K562 (cell line): ENCODE measurements around the gene HOXB3. TPM values are rescaled to one million over a fixed set of nuclear protein-coding genes. Genes with fewer than 3 reads are reported as not detected.

Source experiments
- ATAC-seq: fragments of 200-7000 bp; cut with Tn5 transposase; 3 replicates; pipeline ENCODE4 v1.9.1; 2020; ENCODE audit warnings: moderate library complexity
- BruUV-seq: library from RNA; stranded (reverse); fragments of 400-500 nt; replicated peaks from 2 replicates; lab custom pipeline; 2021; lab: Mats Ljungman, UMichigan
- CTCF ChIA-PET: fragments of 300-600 bp; formaldehyde crosslinking; extraction: SDS; loops from one replicate; lab custom pipeline; 2021; ENCODE audit warnings: low intra/inter-chr PET ratio; lab: Yijun Ruan, JAX
- POLR2A ChIA-PET: fragments of 300-600, 350-650 bp; sonication (Branson Sonifier 250); formaldehyde crosslinking; extraction: SDS; loops from one replicate; lab custom pipeline; 2021; ENCODE audit warnings: antibody characterized with exemption, inconsistent platforms; lab: Yijun Ruan, JAX
- DNase-seq, 4 experiments: peaks; one replicate each; pipeline versions ENCODE4 v3.0.0 to v3.0.0-alpha.2; 2011 to 2018; ENCODE audit warnings: low spot score in 3 of 4, mixed read lengths in 3 of 4; ENCODE audit errors: extremely low read depth in 1 of 4
- FAIRE-seq: peaks from 2 replicates; lab custom pipeline; 2011; peaks lifted over from hg19 to GRCh38; lab: Jason Lieb, UNC
- H2AFZ ChIP-seq: 2 replicates; pipeline ENCODE4 v1.6.0; 2011; ENCODE audit warnings: low read depth, low read length, control low read depth, inconsistent platforms
- H3K27ac ChIP-seq: fragments of 200-600 bp; 3 replicates; pipeline ENCODE4 v1.8.0; 2011; ENCODE audit warnings: low read depth, mild to moderate bottlenecking, control low read depth, inconsistent platforms, low read length, moderate library complexity, mixed read lengths; ENCODE audit errors: extremely low read depth
- H3K27me3 ChIP-seq, 2 experiments: fragments of 300-600 bp in 1 of 2; 2 replicates in 1 of 2; 3 replicates in 1 of 2; pipeline versions ENCODE4 v1.6.0 to v1.8.0; 2011; ENCODE audit warnings: inconsistent platforms in 2 of 2, low read length in 2 of 2, mild to moderate bottlenecking in 1 of 2, mixed read lengths in 1 of 2, moderate library complexity in 1 of 2; ENCODE audit not compliant: control insufficient read depth in 2 of 2, insufficient read depth in 2 of 2
- H3K36me3 ChIP-seq: fragments of 300-600 bp; 3 replicates; pipeline ENCODE4 v1.8.0; 2011; ENCODE audit warnings: mild to moderate bottlenecking, low read length, inconsistent platforms; ENCODE audit not compliant: control insufficient read depth, insufficient read depth
- H3K4me1 ChIP-seq, 2 experiments: fragments of 200-600 bp in 1 of 2; replicated peaks in 1 of 2; 2 replicates in 1 of 2; 3 replicates in 1 of 2; pipeline versions ENCODE4 v1.5.1 to v1.8.0; 2011; ENCODE audit warnings: inconsistent platforms in 2 of 2, low read length in 2 of 2, mild to moderate bottlenecking in 1 of 2, mixed read lengths in 1 of 2, moderate library complexity in 1 of 2; ENCODE audit not compliant: control insufficient read depth in 2 of 2, insufficient read depth in 2 of 2
- H3K4me2 ChIP-seq: 2 replicates; pipeline ENCODE4 v1.6.1; 2011; ENCODE audit warnings: low read length, control low read depth, inconsistent platforms, mixed read lengths; ENCODE audit not compliant: insufficient read depth
- H3K4me3 ChIP-seq: fragments of 200-600 bp; sonication (generic), shearing (Covaris generic); 2 replicates; pipeline ENCODE4 v1.5.1; 2016; ENCODE audit warnings: control low read depth, inconsistent platforms
- H3K79me2 ChIP-seq: fragments of 200-600 bp; 3 replicates; pipeline ENCODE4 v1.8.0; 2011; ENCODE audit warnings: low read length, inconsistent platforms; ENCODE audit not compliant: control insufficient read depth, insufficient read depth
- H3K9ac ChIP-seq, 2 experiments: 2 replicates each; pipeline versions ENCODE4 v1.6.0 to v1.6.1; 2011; ENCODE audit warnings: low read depth in 2 of 2, low read length in 2 of 2, control low read depth in 1 of 2, inconsistent platforms in 1 of 2, mild to moderate bottlenecking in 1 of 2, mixed read lengths in 1 of 2; ENCODE audit not compliant: insufficient read depth in 1 of 2
- H3K9me1 ChIP-seq: one replicate; pipeline ENCODE4 v1.6.0; 2011; ENCODE audit warnings: inconsistent platforms, mild to moderate bottlenecking, low read length, moderate library complexity; ENCODE audit not compliant: control insufficient read depth, insufficient read depth
- H3K9me3 ChIP-seq: replicated peaks from 2 replicates; pipeline ENCODE4 v1.5.1; 2011; ENCODE audit warnings: low read depth, low read length, inconsistent platforms; ENCODE audit not compliant: control insufficient read depth, insufficient read depth
- H4K20me1 ChIP-seq: replicated peaks from 2 replicates; pipeline ENCODE4 v1.6.1; 2011; ENCODE audit warnings: low read length, inconsistent platforms, mixed read lengths; ENCODE audit not compliant: control insufficient read depth, insufficient read depth
- BRF1 ChIP-seq: IDR thresholded peaks from 3 replicates; pipeline ENCODE4 v1.6.1; 2011; ENCODE audit warnings: borderline replicate concordance, mild to moderate bottlenecking; ENCODE audit not compliant: insufficient read length; ENCODE audit errors: extremely low read depth
- GATAD2B ChIP-seq: fragments of 450-650 bp; IDR thresholded peaks from 2 replicates; pipeline ENCODE4 v1.6.1; 2017; ENCODE audit warnings: mild to moderate bottlenecking, borderline replicate concordance
- SIN3A ChIP-seq, 2 experiments: fragments of 150-350 bp in 1 of 2; IDR thresholded peaks; 2 replicates each; pipeline ENCODE4 v1.6.1; 2011 to 2016; ENCODE audit warnings: borderline replicate concordance in 2 of 2, low read depth in 2 of 2, low read length in 2 of 2, mild to moderate bottlenecking in 2 of 2, moderate library complexity in 2 of 2; ENCODE audit not compliant: control insufficient read depth in 1 of 2
- SMAD4 ChIP-seq: fragments of 250-450 bp; sonication (Bioruptor Pico); conservative IDR thresholded peaks from 2 replicates; pipeline ENCODE4 v1.8.0; 2021; ENCODE audit warnings: inconsistent platforms, mild to moderate bottlenecking, moderate library complexity
- SRSF1 ChIP-seq: fragments of 200-400 bp; formaldehyde crosslinking; IDR thresholded peaks from 2 replicates; pipeline ENCODE4 v1.6.1; 2017; ENCODE audit warnings: mild to moderate bottlenecking, low read depth, low read length, moderate library complexity
- SUPT5H ChIP-seq: fragments of 450-650 bp; IDR thresholded peaks from 2 replicates; pipeline ENCODE4 v1.6.1; 2016
- TEAD1 ChIP-seq, 2 experiments: fragments of 450-650 bp in 1 of 2; sonication (generic) in 1 of 2; formaldehyde crosslinking; IDR thresholded peaks; 2 replicates each; pipeline versions ENCODE4 v1.4.0 to v1.8.0; 2020 to 2022; ENCODE audit warnings: mild to moderate bottlenecking in 2 of 2, missing genetic modification reagents in 1 of 2
- TRIM28 ChIP-seq: fragments of 450-650 bp; IDR thresholded peaks from 2 replicates; pipeline ENCODE4 v1.6.1; 2017
- ZNF3 ChIP-seq: fragments of 250-450 bp; sonication (Bioruptor Pico); IDR thresholded peaks from 2 replicates; pipeline ENCODE4 v1.5.0; 2021; ENCODE audit warnings: mild to moderate bottlenecking, moderate library complexity
- ZNF785 ChIP-seq: fragments of 250-450 bp; sonication (Bioruptor Pico); IDR thresholded peaks from 2 replicates; pipeline ENCODE4 v1.4.0; 2020; ENCODE audit warnings: mild to moderate bottlenecking
- WGBS: fragments of 100-300 bp; shearing (Covaris generic); methylation state at CpG from one replicate; pipeline ENCODE4 v1.1.6; 2016; ENCODE audit warnings: low coverage, mixed read lengths; ENCODE audit not compliant: insufficient coverage; ENCODE audit errors: missing lambda C conversion rate; 5-methylcytosine and 5-hydroxymethylcytosine counted together
- in situ Hi-C: fragments of 300-500 bp; cut with MboI; formaldehyde crosslinking; loops from 4 replicates; pipeline ENCODE4 v1.15.0; 2018; ENCODE audit warnings: inconsistent platforms, mixed read lengths
- intact Hi-C: fragments of 100-400 bp; cut with micrococcal nuclease; formaldehyde crosslinking; loops from 2 replicates; pipeline ENCODE4 v1.14.2; 2022
- polyA plus RNA-seq, 8 experiments: library from polyadenylated mRNA; depleted of rRNA in 4 of 8; stranded (reverse) in 5 of 8; unstranded in 3 of 8; fragments of >200 nt; fragmentation: Nextera tagmentation in 2 of 8; fragmentation: Illumina TruSeq in 1 of 8; extraction: Ambion mirVana in 2 of 8; extraction: Trizol in 1 of 8; gene quantifications; 2 replicates each; pipeline versions ENCODE4 v1.2.1 to v1.2.3, GENCODE V29; 2011 to 2014; ENCODE audit warnings: inconsistent platforms in 1 of 8, missing spikeins in 1 of 8
- total RNA-seq, 7 experiments: library from RNA; depleted of rRNA in 6 of 7; stranded (reverse); fragments of >200 nt in 6 of 7; fragmentation: Illumina TruSeq in 2 of 7; extraction: Trizol in 2 of 7; gene quantifications; 2 replicates each; pipeline versions ENCODE4 v1.2.1 to v1.2.3, GENCODE V29; 2011 to 2021; ENCODE audit warnings: low replicate concordance in 1 of 7
- TF ChIP-seq, protein P1 (sequence below), 2 experiments: fragments of 450-650 bp; IDR thresholded peaks; 2 replicates each; pipeline ENCODE4 v1.6.1; 2016; ENCODE audit warnings: mild to moderate bottlenecking in 2 of 2, borderline replicate concordance in 1 of 2, low read depth in 1 of 2, moderate library complexity in 1 of 2
- TF ChIP-seq, protein P2 (sequence below): fragments of 250-450 bp; sonication (Bioruptor Pico); IDR thresholded peaks from 2 replicates; pipeline ENCODE4 v1.8.0; 2021; ENCODE audit warnings: borderline replicate concordance, mild to moderate bottlenecking, moderate library complexity; ENCODE audit not compliant: poor library complexity, severe bottlenecking

The HOXB3 gene
- total and polyA plus RNA-seq, 9 of the 15 experiments (the other 6 are each of a cell fraction or from before 2014, with no cell fraction given) = 2.4 to 41.3 (median 20.2) TPM

DNA sequence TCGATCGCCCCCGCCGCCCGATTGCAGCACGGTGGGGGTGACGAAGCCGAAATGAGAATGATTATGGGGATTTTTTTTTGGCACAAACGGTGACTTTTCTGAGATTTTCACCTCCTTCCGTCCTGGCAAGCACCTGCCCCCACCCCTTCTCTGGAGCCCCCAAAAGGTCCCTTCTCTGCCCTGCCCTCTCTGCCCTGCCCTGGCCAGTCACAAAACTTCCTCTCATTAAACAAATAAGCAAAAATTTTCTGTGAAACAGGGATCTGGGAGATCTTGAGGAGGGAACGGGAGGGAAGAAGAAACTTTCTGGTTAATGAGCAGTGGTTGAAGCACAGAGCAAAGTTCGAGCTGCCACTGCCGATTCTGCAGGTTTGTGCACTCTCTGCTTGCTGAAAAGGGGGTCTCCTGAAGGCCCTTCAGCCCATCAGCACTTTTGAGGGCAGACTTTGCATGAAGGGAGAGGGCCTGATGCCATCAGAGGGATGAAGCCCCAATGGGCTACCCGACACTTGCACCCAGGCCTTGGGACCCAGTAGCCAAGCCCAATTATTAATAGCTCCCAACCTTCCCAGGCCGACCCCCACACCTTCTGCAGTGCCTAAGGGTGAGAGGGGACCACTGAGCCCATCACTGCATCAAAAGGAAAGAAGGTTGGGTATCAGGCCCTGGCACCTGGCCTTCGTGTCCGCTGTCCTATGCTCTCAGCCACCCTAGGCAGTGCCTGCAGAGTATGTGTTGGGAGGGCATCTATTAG is 26.1 kb upstream of the HOXB3 start:
- H3K27ac ChIP-seq = no peak overlapping the region
- POLR2A ChIA-PET = interaction anchor here (0.7 kb wide), 1 partner anchor 55 kb away, joined by 3 read pairs; no protein-coding TSS in a partner anchor
- H3K9me1 ChIP-seq = no peaks in the 10 kb centered on the region
- intact Hi-C loops (no loop called here), in situ Hi-C loops (no loop called here)
- H3K4me2 ChIP-seq = no peak overlapping the region
- DNase-seq (no peak), ATAC-seq (no peak), FAIRE-seq (no peak)
- peaks cover 27 to 45% of the 10 kb centered on the region in 2 experiments; a peak in 4 of 5 replicates for H3K4me1 ChIP-seq
- peaks cover 16% of the 10 kb centered on the region; the same call in 1 of the 2 replicates for H4K20me1 ChIP-seq
- no peaks in the 10 kb centered on the region for H3K9me3 ChIP-seq
- H3K27me3 ChIP-seq = no peaks in the 10 kb centered on the region
- no peak overlapping the region for H3K9ac ChIP-seq
- H2AFZ ChIP-seq = no peak overlapping the region
- no TSS peak for BruUV-seq
- peaks cover 44% of the 10 kb centered on the region for H3K79me2 ChIP-seq
- H3K36me3 ChIP-seq = peaks cover 24% of the 10 kb centered on the region; the same call in 2 of the 3 replicates
- 86% methylated on average over 16 of the region's 17 CpGs for WGBS
- H3K4me3 ChIP-seq = no peak overlapping the region
- CTCF ChIA-PET = interaction anchor here (1.5 kb wide), 1 partner anchor 16 kb away, joined by 3 read pairs; no protein-coding TSS in a partner anchor
- TF ChIP-seq SRSF1 (no peak), BRF1 (no peak), SMAD4 (CRISPR knock-in tag) (no peak), TRIM28 (no peak), TEAD1 (CRISPR knock-in tag; IDR thresholded peaks at IDR 0.05) (no peak), SIN3A (IDR thresholded peaks at IDR 0.05; ENCODE audit: borderline replicate concordance in 2 of 2, control insufficient read depth in 1 of 2, low read depth in 2 of 2, low read length in 2 of 2) (no peak), SUPT5H (no peak), ZNF785 (CRISPR knock-in tag) (no peak), GATAD2B (no peak), ZNF3 (CRISPR knock-in tag) (no peak)
- TF ChIP-seq, protein P1, sequence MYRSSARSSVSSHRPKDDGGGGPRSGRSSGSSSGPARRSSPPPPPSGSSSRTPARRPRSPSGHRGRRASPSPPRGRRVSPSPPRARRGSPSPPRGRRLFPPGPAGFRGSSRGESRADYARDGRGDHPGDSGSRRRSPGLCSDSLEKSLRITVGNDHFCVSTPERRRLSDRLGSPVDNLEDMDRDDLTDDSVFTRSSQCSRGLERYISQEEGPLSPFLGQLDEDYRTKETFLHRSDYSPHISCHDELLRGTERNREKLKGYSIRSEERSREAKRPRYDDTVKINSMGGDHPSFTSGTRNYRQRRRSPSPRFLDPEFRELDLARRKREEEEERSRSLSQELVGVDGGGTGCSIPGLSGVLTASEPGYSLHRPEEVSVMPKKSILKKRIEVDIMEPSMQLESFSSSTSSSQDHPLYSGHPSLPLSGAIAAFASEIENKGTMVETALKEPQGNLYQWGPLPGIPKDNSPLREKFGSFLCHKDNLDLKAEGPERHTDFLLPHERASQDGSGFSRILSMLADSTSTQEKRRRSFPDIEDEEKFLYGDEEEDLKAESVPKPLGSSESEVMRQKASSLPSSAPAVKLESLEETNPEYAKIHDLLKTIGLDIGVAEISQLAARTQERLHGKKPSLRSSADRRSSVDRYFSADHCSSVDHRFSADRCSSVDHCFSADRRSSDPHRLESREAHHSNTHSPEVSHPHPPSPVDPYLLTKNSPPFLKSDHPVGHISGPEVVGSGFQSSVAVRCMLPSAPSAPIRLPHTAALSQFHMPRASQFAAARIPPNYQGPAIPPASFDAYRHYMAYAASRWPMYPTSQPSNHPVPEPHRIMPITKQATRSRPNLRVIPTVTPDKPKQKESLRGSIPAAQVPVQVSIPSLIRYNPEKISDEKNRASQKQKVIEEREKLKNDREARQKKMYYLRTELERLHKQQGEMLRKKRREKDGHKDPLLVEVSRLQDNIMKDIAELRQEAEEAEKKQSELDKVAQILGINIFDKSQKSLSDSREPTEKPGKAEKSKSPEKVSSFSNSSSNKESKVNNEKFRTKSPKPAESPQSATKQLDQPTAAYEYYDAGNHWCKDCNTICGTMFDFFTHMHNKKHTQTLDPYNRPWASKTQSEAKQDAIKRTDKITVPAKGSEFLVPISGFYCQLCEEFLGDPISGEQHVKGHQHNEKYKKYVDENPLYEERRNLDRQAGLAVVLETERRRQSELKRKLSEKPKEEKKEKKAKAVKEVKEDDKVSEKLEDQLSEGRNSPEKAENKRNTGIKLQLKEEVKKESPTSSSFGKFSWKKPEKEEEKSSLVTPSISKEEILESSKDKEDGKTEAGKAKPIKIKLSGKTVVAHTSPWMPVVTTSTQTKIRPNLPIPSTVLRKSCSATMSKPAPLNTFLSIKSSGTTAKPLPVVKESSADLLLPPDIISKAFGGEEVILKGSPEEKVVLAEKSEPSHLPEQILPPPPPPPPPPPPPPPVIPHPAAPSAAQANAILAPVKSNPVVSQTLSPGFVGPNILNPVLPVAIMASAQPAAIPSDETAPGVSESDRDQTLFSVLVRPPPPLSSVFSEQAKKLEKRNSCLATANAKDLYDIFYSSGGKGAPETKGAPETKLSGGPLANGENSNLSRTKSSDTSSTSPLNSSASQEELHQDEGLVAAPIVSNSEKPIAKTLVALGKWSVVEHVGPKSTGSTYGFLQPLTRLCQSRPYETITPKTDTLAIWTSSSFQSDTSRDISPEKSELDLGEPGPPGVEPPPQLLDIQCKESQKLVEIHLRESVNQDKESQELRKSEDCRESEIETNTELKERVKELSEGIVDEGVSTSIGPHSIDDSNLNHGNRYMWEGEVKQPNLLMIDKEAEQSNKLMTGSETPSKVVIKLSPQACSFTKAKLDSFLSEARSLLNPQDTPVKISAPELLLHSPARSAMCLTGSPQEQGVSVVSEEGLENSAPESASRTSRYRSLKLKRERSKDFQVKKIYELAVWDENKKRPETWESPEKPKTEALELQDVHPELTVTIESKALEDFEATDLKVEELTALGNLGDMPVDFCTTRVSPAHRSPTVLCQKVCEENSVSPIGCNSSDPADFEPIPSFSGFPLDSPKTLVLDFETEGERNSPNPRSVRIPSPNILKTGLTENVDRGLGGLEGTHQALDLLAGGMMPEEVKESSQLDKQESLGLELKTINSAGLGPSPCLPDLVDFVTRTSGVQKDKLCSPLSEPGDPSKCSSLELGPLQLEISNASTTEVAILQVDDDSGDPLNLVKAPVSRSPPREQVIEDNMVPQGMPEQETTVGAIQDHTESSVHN (IDR thresholded peaks at IDR 0.05; ENCODE audit: borderline replicate concordance in 1 of 2, low read depth in 1 of 2) = no peak
- TF ChIP-seq, protein P2, sequence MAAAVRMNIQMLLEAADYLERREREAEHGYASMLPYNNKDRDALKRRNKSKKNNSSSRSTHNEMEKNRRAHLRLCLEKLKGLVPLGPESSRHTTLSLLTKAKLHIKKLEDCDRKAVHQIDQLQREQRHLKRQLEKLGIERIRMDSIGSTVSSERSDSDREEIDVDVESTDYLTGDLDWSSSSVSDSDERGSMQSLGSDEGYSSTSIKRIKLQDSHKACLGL (CRISPR knock-in tag) = no peak
